Measurements from ENCODE around the gene SLC38A2. TPM values are rescaled to one million over a fixed set of nuclear protein-coding genes. Genes with fewer than 3 reads are reported as not detected.
A peak's percentile ranks its signal among the peaks of the same experiment; 100 is the strongest.

The SLC38A2 gene
- total RNA-seq, 2 experiments from 2014 or later: 227 to 230 TPM

GRCh38 chr12:46373301-46374296 is 1.0 kb upstream of the SLC38A2 start:
- DNase-seq: peak; percentile 49
- H3K4me1 Mint-ChIP-seq: peaks cover 37% of the 10 kb centered on the region

GRCh38 chr12:46371718-46372543 is 642 bp downstream of the SLC38A2 start:
- Mint-ChIP-seq H3K9me3 (peaks cover 3% of the 10 kb centered on the region), H3K36me3 (peaks cover 54% of the 10 kb centered on the region), H3K4me1 (peaks cover 46% of the 10 kb centered on the region)

More at GRCh38 chr12:46373301-46374296, 1.0 kb upstream of the SLC38A2 start:
- H3K27ac Mint-ChIP-seq: peak overlapping the region; percentile 98
- peaks cover 38% of the 10 kb centered on the region for H3K36me3 Mint-ChIP-seq
- H3K4me3 Mint-ChIP-seq: peak overlapping the region; percentile 95
- peaks cover 11% of the 10 kb centered on the region for H3K27me3 Mint-ChIP-seq
- peaks cover 3% of the 10 kb centered on the region for H3K9me3 Mint-ChIP-seq

GRCh38 chr12:46370792-46371717 is 1.5 kb downstream of the SLC38A2 start:
- Mint-ChIP-seq H3K4me1 (peaks cover 52% of the 10 kb centered on the region), H3K4me3 (peak overlapping the region; percentile 95), H3K36me3 (peaks cover 61% of the 10 kb centered on the region), H3K27me3 (peaks cover 11% of the 10 kb centered on the region), H3K9me3 (peaks cover 3% of the 10 kb centered on the region), H3K27ac (peak overlapping the region; percentile 100)
- peak; percentile 96 for DNase-seq

More at GRCh38 chr12:46371718-46372543, 642 bp downstream of the SLC38A2 start:
- Mint-ChIP-seq H3K27ac (peak overlapping the region; percentile 100), H3K27me3 (peaks cover 11% of the 10 kb centered on the region), H3K4me3 (peak overlapping the region; percentile 95)
- DNase-seq: peak; percentile 71

- no peak for DNase-seq
- Mint-ChIP-seq H3K27ac (peak overlapping the region; percentile 100), H3K9me3 (peaks cover 3% of the 10 kb centered on the region), H3K36me3 (peaks cover 66% of the 10 kb centered on the region), H3K27me3 (peaks cover 11% of the 10 kb centered on the region), H3K4me3 (peak overlapping the region; percentile 95), H3K4me1 (peaks cover 57% of the 10 kb centered on the region)
Observed at GRCh38 chr12:46370380-46370734, 2.2 kb downstream of the SLC38A2 start.

- peaks cover 11% of the 10 kb centered on the region for H3K27me3 Mint-ChIP-seq
- H3K4me1 Mint-ChIP-seq: peaks cover 63% of the 10 kb centered on the region
- H3K4me3 Mint-ChIP-seq: peak overlapping the region; percentile 95
- H3K36me3 Mint-ChIP-seq: peaks cover 71% of the 10 kb centered on the region
- no peak for DNase-seq
- H3K27ac Mint-ChIP-seq: peak overlapping the region; percentile 100
- H3K9me3 Mint-ChIP-seq: peaks cover 3% of the 10 kb centered on the region
Observed at GRCh38 chr12:46369474-46370379, 2.8 kb downstream of the SLC38A2 start.

GRCh38 chr12:46369095-46369473 is 3.5 kb downstream of the SLC38A2 start:
- Mint-ChIP-seq H3K9me3 (peaks cover 3% of the 10 kb centered on the region), H3K36me3 (peaks cover 73% of the 10 kb centered on the region), H3K27ac (peak overlapping the region; percentile 82), H3K4me3 (peak overlapping the region; percentile 95), H3K4me1 (peaks cover 62% of the 10 kb centered on the region), H3K27me3 (peaks cover 11% of the 10 kb centered on the region)
- no peak for DNase-seq

GRCh38 chr12:46368684-46369083 is 3.9 kb downstream of the SLC38A2 start:
- H3K4me3 Mint-ChIP-seq: peak overlapping the region; percentile 95
- peaks cover 11% of the 10 kb centered on the region for H3K27me3 Mint-ChIP-seq
- no peak for DNase-seq
- H3K4me1 Mint-ChIP-seq: peaks cover 60% of the 10 kb centered on the region
- H3K36me3 Mint-ChIP-seq: peaks cover 76% of the 10 kb centered on the region
- peak overlapping the region; percentile 82 for H3K27ac Mint-ChIP-seq
- peaks cover 3% of the 10 kb centered on the region for H3K9me3 Mint-ChIP-seq

GRCh38 chr12:46368138-46368537 is 4.4 kb downstream of the SLC38A2 start:
- no peak for DNase-seq
- H3K27me3 Mint-ChIP-seq: peaks cover 11% of the 10 kb centered on the region
- peak overlapping the region; percentile 82 for H3K27ac Mint-ChIP-seq
- H3K36me3 Mint-ChIP-seq: peaks cover 82% of the 10 kb centered on the region
- H3K4me1 Mint-ChIP-seq: peaks cover 58% of the 10 kb centered on the region
- H3K9me3 Mint-ChIP-seq: peaks cover 3% of the 10 kb centered on the region
- peak overlapping the region; percentile 95 for H3K4me3 Mint-ChIP-seq

GRCh38 chr12:46367351-46368029 is 5.1 kb downstream of the SLC38A2 start:
- Mint-ChIP-seq H3K9me3 (peaks cover 3% of the 10 kb centered on the region), H3K4me3 (peak overlapping the region; percentile 95), H3K27ac (peak overlapping the region; percentile 82)

GRCh38 chr12:46366771-46367170 is 5.8 kb downstream of the SLC38A2 start:
- peaks cover 1% of the 10 kb centered on the region for H3K9me3 Mint-ChIP-seq
- peak overlapping the region; percentile 95 for H3K4me3 Mint-ChIP-seq
- no peak for DNase-seq
- H3K27me3 Mint-ChIP-seq: peaks cover 7% of the 10 kb centered on the region
- peak overlapping the region; percentile 82 for H3K27ac Mint-ChIP-seq
- H3K36me3 Mint-ChIP-seq: peaks cover 88% of the 10 kb centered on the region
- H3K4me1 Mint-ChIP-seq: peaks cover 68% of the 10 kb centered on the region

More at GRCh38 chr12:46367351-46368029, 5.1 kb downstream of the SLC38A2 start:
- H3K36me3 Mint-ChIP-seq: peaks cover 87% of the 10 kb centered on the region
- peaks cover 11% of the 10 kb centered on the region for H3K27me3 Mint-ChIP-seq
- DNase-seq: no peak
- peaks cover 64% of the 10 kb centered on the region for H3K4me1 Mint-ChIP-seq

- Mint-ChIP-seq H3K4me1 (peaks cover 70% of the 10 kb centered on the region), H3K27ac (peak overlapping the region; percentile 65), H3K9me3 (no peaks in the 10 kb centered on the region), H3K27me3 (no peaks in the 10 kb centered on the region), H3K4me3 (no peak overlapping the region), H3K36me3 (peaks cover 87% of the 10 kb centered on the region)
- no peak for DNase-seq
Observed at GRCh38 chr12:46365951-46366379, 6.6 kb downstream of the SLC38A2 start.

- peak overlapping the region; percentile 44 for H3K27ac Mint-ChIP-seq
- H3K4me1 Mint-ChIP-seq: peaks cover 74% of the 10 kb centered on the region
- no peak overlapping the region for H3K4me3 Mint-ChIP-seq
- H3K9me3 Mint-ChIP-seq: no peaks in the 10 kb centered on the region
- H3K36me3 Mint-ChIP-seq: peaks cover 84% of the 10 kb centered on the region
- no peak for DNase-seq
- no peaks in the 10 kb centered on the region for H3K27me3 Mint-ChIP-seq
Observed at GRCh38 chr12:46364777-46365580, 7.6 kb downstream of the SLC38A2 start.

All from activated naive CD8-positive, alpha-beta T cell treated with anti-CD3 and anti-CD28 coated beads for 36 hours (primary cell).